ENCODE data around the gene ALX3.

- TF ChIP-seq CDX4 (CRISPR knock-in tag; IDR thresholded peaks at IDR 0.05; ENCODE audit: borderline replicate concordance) = no peak
- TF ChIP-seq MAX (CRISPR knock-in tag; IDR thresholded peaks at IDR 0.05) = no peak
- TF ChIP-seq AFF4 (CRISPR knock-in tag; IDR thresholded peaks at IDR 0.05; ENCODE audit: borderline replicate concordance) = no peak
- no peak for TF ChIP-seq USF1 (CRISPR knock-in tag; IDR thresholded peaks at IDR 0.05)
Measured at GRCh38 chr1:110107867-110108469, 37.5 kb upstream of the ALX3 start.

All from WTC11 (cell line).